ENCODE data around the gene ANKRD1. TPM values are rescaled to one million over a fixed set of nuclear protein-coding genes. Genes with fewer than 3 reads are reported as not detected.

Gene ANKRD1
- total RNA-seq (1,000 to 10,000 TPM; 1,315 to 6,714 (median 4,181) TPM), polyA plus RNA-seq (1,000 to 10,000 TPM; 3,580 to 9,579 TPM)
- long read RNA-seq, donor 1, transcript ANKRD1-201 (9 exons, 1,979 nt) = major isoform, 40 of 187 reads
- long read RNA-seq, donor 1, partial matches to known transcripts = 134 of 187 reads
- long read RNA-seq, donor 1, other reads (novel, unspliced or antisense) = 13 of 187 reads
- long read RNA-seq, donor 2, transcript ANKRD1-201 (9 exons, 1,979 nt) = major isoform, 48 of 163 reads
- long read RNA-seq, donor 2, partial matches to known transcripts = 74 of 163 reads
- long read RNA-seq, donor 2, other reads (novel, unspliced or antisense) = 41 of 163 reads
- long read RNA-seq, donor 3, transcript ANKRD1-201 (9 exons, 1,979 nt) = major isoform, 150 of 2,130 reads
- long read RNA-seq, donor 3, partial matches to known transcripts = 461 of 2,130 reads
- long read RNA-seq, donor 3, other reads (novel, unspliced or antisense) = 1,519 of 2,130 reads

GRCh38 chr10:90920986-90921666 is at the start of gene ANKRD1:
Gene ANKRD1, minus strand, starts transcription at chr10:90921087. Its CDS starts 60 bp downstream, at chr10:90921027.
- Histone ChIP-seq H3K4me1 (peaks cover 0 to 11% (median 3%) of the 10 kb centered on the region in 12 donors), H3K36me3 (peaks cover 0 to 37% (median 7%) of the 10 kb centered on the region in 9 donors), H3K4me3 (peak within 1 kb of the TSS; percentile 11 to 67 (median 57)), H3K27ac (peak within 1 kb of the TSS; percentile 72 to 97 (median 87)), H3K9me3 (no peaks in the 10 kb centered on the region), H3K27me3 (no peaks in the 10 kb centered on the region)
- intact Hi-C loops (cut with DNase I) = loop anchor here in 8 of 10 donors (1.0 to 10.0 kb wide), 9 partner anchors 10 to 241 kb away; no protein-coding TSS in a partner anchor
- peak in 1 of 2 donors; percentile 58 for TF ChIP-seq POLR2A (IDR thresholded peaks at IDR 0.05)
- TF ChIP-seq CTCF (IDR thresholded peaks at IDR 0.05) = no peak
- ATAC-seq (peak; percentile 73 to 94 (median 90)), DNase-seq (peak in 4 of 5 donors; percentile 69 to 79 (median 70))
- 29 to 36% (median 35%) methylated on average over 5 of the region's 5 CpGs for WGBS, 4 donors

DNA sequence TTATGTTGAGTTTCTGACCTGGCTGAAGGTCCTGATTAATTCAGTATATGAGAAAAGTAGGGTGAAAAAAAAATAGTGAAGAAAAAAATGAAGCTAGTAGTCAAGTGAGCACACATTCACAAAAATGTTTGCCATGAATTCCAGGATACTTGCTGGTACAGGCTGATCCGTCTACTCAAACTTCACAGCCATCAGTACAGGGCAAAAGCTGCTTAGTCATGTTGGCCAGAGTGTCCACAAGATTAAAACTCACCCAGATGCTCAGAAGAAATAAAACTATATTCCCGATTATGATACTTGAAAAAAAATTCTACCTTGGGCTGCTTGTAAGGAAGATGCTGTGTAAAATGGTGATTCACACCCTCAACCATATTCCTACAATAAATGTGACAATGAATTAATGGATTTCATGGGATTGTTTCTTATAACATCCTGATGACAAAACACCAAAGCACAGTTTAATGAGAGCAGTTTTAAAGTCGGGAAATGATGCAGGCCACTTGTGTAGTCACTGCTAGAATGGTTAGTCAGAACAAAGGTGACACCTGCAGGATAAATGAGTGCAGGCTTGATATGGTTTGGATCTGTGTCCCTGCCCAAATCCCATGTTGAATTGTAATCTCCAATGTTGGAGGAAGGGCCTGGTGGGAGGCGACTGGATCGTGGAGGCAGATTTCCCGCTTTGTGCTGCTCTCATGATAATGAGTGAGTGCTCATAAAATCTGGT is 49.2 kb upstream of the ANKRD1 start:
- TF ChIP-seq CTCF (IDR thresholded peaks at IDR 0.05) = peak in 4 of 12 donors; percentile 14 to 42 (median 27)
- TF ChIP-seq POLR2A (IDR thresholded peaks at IDR 0.05) = no peak
- intact Hi-C loops (cut with DNase I) = loop anchor here in 4 of 10 donors (5.0 to 10.0 kb wide), 3 partner anchors 38 to 55 kb away; partner anchors contain the start of gene ANKRD1 (in 3 of the 4)
- Histone ChIP-seq H3K9me3 (peaks cover 0 to 7% (median 0%) of the 10 kb centered on the region in 12 donors), H3K27ac (peak overlapping the region; percentile 1 to 81 (median 56)), H3K4me3 (peak overlapping the region in 3 of 12 donors; percentile 37 to 49 (median 40)), H3K36me3 (no peaks in the 10 kb centered on the region), H3K27me3 (no peaks in the 10 kb centered on the region), H3K4me1 (peaks cover 2 to 40% (median 14%) of the 10 kb centered on the region in 12 donors)
- ATAC-seq (peak; percentile 48 to 72 (median 64)), DNase-seq (no peak)
- WGBS, 4 donors = 62 to 79% (median 71%) methylated on average over 6 of the region's 6 CpGs

DNA sequence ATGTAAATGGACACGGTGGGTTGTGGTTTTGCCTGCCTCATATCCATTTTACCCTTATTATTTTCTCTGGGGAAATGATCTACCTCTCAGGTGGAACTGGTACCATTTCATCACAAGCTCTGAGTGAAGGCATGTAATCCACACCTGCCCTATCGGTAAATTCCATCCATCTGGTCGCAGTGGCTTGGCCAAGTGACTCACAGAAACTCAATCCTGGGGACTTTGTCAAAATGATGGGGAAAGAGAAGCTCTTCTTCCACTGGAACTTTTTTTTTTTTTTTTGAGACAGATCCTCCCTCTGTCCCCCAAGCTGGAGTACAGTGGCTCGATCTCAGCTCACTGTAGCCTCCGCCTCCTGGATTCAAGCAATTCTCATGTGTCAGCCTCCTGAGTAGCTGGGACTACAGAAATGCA is 48.2 kb upstream of the ANKRD1 start:
- intact Hi-C loops (cut with DNase I) = loop anchor here in 4 of 10 donors (5.0 to 10.0 kb wide), 3 partner anchors 37 to 54 kb away; partner anchors contain the start of gene ANKRD1 (in 3 of the 4)
- peak overlapping the region in 5 of 12 donors; percentile 1 to 49 (median 37) for H3K4me3 ChIP-seq
- ATAC-seq (no peak), DNase-seq (no peak)
- H3K27ac ChIP-seq = peak overlapping the region in 9 of 12 donors; percentile 50 to 81 (median 59)
- no peaks in the 10 kb centered on the region for H3K36me3 ChIP-seq
- H3K9me3 ChIP-seq = no peaks in the 10 kb centered on the region
- peaks cover 4 to 50% (median 19%) of the 10 kb centered on the region in 12 donors for H3K4me1 ChIP-seq
- WGBS, 4 donors = 67 to 87% (median 80%) methylated on average over 5 of the region's 5 CpGs
- no peak for TF ChIP-seq POLR2A (IDR thresholded peaks at IDR 0.05)
- no peak for TF ChIP-seq CTCF (IDR thresholded peaks at IDR 0.05)
- no peaks in the 10 kb centered on the region for H3K27me3 ChIP-seq

Measured in heart left ventricle (tissue), 16 donors.